Endometrial microvascular endothelial cells (primary cell): ENCODE data around the gene PPT1. TPM values are rescaled to one million over a fixed set of nuclear protein-coding genes. Genes with fewer than 3 reads are reported as not detected.

Experiments
- in situ Hi-C: cut with HindIII; loops from 2 replicates; pipeline ENCODE4 v1.10.0; 2017; ENCODE audit warnings: low sequenced_read_pairs, low pct_unique_long_range_greater_than_20kb; ENCODE audit errors: inconsistent ontology term
- total RNA-seq: library from RNA; depleted of rRNA; stranded (reverse); fragments of >200 nt; gene quantifications from one replicate; pipeline ENCODE4 v1.2.3, GENCODE V29; 2015; ENCODE audit errors: inconsistent ontology term

PPT1 gene
- total RNA-seq, 1 donor from 2014 or later, result 108 TPM

GRCh38 chr1:40058453-40059337, 38.4 kb downstream of the PPT1 start:
- in situ Hi-C loops, result no loop called here

- in situ Hi-C loops, result no loop called here
Observed at GRCh38 chr1:40058097-40058452, 39.0 kb downstream of the PPT1 start.

- in situ Hi-C loops, result no loop called here
Observed at GRCh38 chr1:40057310-40058030, 39.6 kb downstream of the PPT1 start.

DNA sequence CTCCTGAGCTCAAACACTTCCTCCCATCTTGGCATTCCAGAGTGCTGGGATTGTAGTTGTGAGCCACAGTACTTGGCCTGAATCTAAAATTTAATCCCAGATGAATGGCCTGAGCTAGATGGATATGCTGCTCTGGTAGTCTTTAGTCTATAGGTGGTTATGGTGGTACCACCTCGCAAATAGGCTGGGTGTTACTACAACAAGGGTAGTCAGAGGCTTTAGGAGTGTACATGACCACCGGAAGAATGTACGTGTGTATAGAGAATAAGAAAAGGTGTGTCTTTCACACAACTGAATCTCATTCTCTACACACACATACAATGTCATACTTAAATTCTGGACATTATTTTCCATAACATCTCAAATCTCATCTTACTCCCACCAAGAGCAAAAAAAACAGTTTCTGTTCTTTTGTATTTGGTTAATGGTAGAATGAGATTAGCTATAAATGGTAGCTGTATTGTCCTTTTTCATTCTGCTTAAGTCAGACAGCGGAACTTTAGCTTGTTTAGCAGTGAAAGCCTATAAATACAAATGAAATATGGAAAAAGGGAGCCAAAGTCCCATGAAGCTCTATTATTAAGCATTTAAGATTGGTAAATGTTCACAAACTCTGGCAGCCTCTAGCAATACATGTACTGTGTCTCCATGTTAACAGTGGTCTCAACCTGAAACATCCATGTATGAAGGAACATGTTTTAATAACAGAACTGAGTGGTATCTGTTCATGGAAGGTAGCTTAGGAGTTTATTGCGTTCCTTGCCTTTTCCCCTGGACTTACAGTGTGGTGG, 40.3 kb downstream of the PPT1 start:
- in situ Hi-C loops, result no loop called here

DNA sequence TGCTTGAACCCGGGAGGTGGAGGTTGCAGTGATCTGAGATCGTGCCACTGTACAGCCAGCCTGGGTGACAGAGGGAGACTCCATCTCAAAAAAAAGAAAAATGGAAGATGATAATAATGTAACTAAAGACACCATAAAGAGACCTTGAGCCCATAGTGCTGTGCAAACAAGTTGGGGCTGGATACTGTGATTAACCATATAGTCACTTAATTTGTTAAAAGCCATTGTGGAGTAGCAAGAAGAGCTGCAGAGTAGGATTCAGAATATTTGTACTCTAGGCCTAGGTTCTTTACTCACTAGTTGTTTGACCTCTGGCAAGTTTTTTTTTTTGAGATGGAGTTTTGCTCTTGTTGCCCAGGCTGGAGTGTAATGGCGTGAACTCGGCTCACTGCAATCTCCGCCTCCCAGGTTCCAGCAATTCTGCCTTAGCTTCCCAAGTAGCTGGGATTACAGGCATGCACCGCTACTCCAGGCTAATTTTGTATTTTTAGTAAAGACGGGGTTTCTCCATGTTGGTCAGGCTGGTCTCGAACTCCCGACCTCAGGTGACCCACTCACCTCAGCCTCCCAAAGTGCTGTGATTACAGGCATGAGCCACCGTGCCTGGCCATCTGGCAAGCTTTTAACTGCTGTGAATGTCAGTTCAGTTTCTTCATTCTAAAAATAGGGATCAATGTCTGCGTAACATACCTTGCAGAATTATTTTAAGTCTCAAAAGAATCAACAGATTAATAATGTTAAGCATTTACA, 43.7 kb downstream of the PPT1 start:
- in situ Hi-C loops, result no loop called here

GRCh38 chr1:40050863-40051262, 46.2 kb downstream of the PPT1 start:
- in situ Hi-C loops, result no loop called here

- in situ Hi-C loops, result no loop called here
Observed at GRCh38 chr1:40049725-40050124, 47.3 kb downstream of the PPT1 start.

- in situ Hi-C loops, result no loop called here
Observed at GRCh38 chr1:40047769-40048168, 49.3 kb downstream of the PPT1 start.

- in situ Hi-C loops, result no loop called here
Observed at GRCh38 chr1:40047276-40047675, 49.8 kb downstream of the PPT1 start.

GRCh38 chr1:40045766-40046165, 51.3 kb downstream of the PPT1 start:
- in situ Hi-C loops, result no loop called here

DNA sequence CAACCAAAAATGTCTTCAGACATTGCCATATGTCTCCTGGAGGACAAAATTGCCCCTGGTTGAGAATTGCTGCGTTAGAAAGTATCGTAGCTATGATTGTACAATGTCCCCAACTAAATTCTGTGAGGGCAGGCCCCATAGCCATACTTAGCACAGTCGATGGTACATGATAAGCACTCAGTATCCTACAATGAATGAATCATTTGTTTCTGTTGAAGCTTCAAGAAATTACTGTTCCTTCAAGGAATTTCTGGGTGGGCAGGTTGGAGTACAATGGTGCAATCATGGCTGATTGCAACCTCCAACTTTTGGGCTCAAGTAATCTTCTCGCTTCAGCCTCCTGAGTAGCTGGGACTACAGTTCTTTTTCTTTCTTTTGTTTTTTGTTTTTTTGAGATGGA, 51.9 kb downstream of the PPT1 start:
- in situ Hi-C loops, result no loop called here

- in situ Hi-C loops, result no loop called here
Observed at GRCh38 chr1:40044110-40044509, 52.9 kb downstream of the PPT1 start.

- in situ Hi-C loops, result no loop called here
Observed at GRCh38 chr1:40042341-40042740, 54.7 kb downstream of the PPT1 start.

GRCh38 chr1:40041466-40041838, 55.6 kb downstream of the PPT1 start:
- in situ Hi-C loops, result no loop called here

- in situ Hi-C loops, result no loop called here
Observed at GRCh38 chr1:40040511-40041465, 56.3 kb downstream of the PPT1 start, which contains the start of gene CAP1. Gene CAP1, plus strand, starts transcription at chr1:40040729. Its CDS starts 18,618 bp downstream, at chr1:40059347.

DNA sequence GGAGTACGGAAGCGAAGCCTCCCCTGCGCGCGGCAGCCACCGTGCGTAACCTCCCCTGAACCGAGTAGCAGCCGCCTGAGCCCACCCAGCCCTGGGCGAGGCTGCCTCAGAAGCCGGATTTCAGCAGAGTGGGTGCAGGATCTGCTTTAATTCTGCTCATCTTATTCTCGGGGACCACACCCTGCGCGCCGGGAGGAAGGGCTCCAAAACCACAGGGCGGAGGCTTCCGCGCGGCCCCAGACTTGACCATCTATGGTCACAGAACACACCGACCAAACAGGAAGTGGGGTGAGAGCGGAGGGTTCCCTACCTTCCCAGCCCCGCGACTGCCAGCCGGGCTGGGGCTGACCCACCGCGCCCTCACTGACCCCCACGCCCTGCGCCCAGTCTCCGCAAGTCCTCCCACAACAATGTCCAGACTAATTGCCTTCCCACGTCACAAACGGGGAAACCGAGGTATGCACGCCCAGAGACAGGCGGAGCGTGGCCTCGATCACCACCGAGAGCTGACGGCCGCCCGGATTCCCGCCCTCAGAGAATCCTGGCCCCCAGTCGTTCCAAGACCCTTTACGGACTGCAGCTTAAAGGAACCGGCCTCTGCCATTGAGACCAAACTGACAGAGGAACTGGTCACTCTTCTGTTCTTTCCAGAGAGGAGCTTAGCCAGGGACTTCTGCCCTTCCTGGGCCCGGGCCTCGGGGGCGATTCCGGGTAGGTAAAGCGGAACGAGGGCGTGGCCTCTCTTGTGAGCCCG, 57.1 kb downstream of the PPT1 start:
- in situ Hi-C loops, result no loop called here

- in situ Hi-C loops, result no loop called here
Observed at GRCh38 chr1:40039245-40039756, 57.8 kb downstream of the PPT1 start.
